A673 (cell line): ENCODE results near the gene TRPV4. TPM values are rescaled to one million over a fixed set of nuclear protein-coding genes. Genes with fewer than 3 reads are reported as not detected.

Experiments used
- BruUV-seq: library from RNA; stranded (reverse); fragments of 400-500 nt; replicated peaks from 2 replicates; lab custom pipeline; 2021; lab: Mats Ljungman, UMichigan
- CTCF ChIA-PET: fragments of 300-600 bp; sonication (Branson Sonifier 250); formaldehyde crosslinking; loops from one replicate; lab custom pipeline; 2022; ENCODE audit warnings: antibody characterized with exemption; lab: Charles Lee
- POLR2A ChIA-PET: fragments of 300-600 bp; sonication (Branson Sonifier 250); formaldehyde crosslinking; loops from one replicate; lab custom pipeline; 2022; ENCODE audit warnings: antibody characterized with exemption; ENCODE audit not compliant: low non-redundant PET; lab: Charles Lee
- DNase-seq: peaks from one replicate; pipeline ENCODE4 v3.0.0-alpha.2; 2015; ENCODE audit warnings: low spot score
- H3K27ac ChIP-seq: fragments of 200-600 bp; sonication (generic); 2 replicates; pipeline ENCODE4 v1.5.1; 2016; ENCODE audit warnings: mixed run types, low read depth, mild to moderate bottlenecking, mixed read lengths, antibody characterized with exemption, low read length; ENCODE audit not compliant: poor library complexity, severe bottlenecking
- H3K27me3 ChIP-seq: fragments of 200-600 bp; sonication (generic); replicated peaks from 2 replicates; pipeline ENCODE4 v1.6.1; 2017; ENCODE audit warnings: mixed run types, low read depth, mild to moderate bottlenecking, mixed read lengths, antibody characterized with exemption, low read length; ENCODE audit not compliant: insufficient read depth, poor library complexity
- H3K36me3 ChIP-seq: fragments of 200-600 bp; sonication (generic); 2 replicates; pipeline ENCODE4 v1.6.1; 2016; ENCODE audit warnings: mixed run types, mild to moderate bottlenecking, mixed read lengths, antibody characterized with exemption, low read length; ENCODE audit not compliant: insufficient read depth, poor library complexity, severe bottlenecking
- H3K4me1 ChIP-seq: fragments of 200-600 bp; sonication (generic); 2 replicates; pipeline ENCODE4 v1.6.1; 2017; ENCODE audit warnings: mixed run types, mild to moderate bottlenecking, mixed read lengths, antibody characterized with exemption, low read length; ENCODE audit not compliant: insufficient read depth, poor library complexity, severe bottlenecking
- H3K4me3 ChIP-seq: fragments of 200-600 bp; sonication (generic); 2 replicates; pipeline ENCODE4 v1.5.1; 2016; ENCODE audit warnings: low read depth, mixed run types, mild to moderate bottlenecking, mixed read lengths, low read length; ENCODE audit not compliant: poor library complexity, severe bottlenecking
- H3K9me3 ChIP-seq: fragments of 200-600 bp; sonication (generic); 2 replicates; pipeline ENCODE4 v1.6.1; 2016; ENCODE audit warnings: mixed run types, low read depth, mild to moderate bottlenecking, mixed read lengths, antibody characterized with exemption, low read length; ENCODE audit not compliant: poor library complexity, severe bottlenecking
- CTCF ChIP-seq: fragments of 300-800, 200-600 bp; sonication (generic); conservative IDR thresholded peaks from 2 replicates; pipeline ENCODE4 v1.5.1; 2017; ENCODE audit warnings: low read depth, mild to moderate bottlenecking, antibody characterized with exemption, low read length, moderate library complexity, mixed read lengths
- EZH2 ChIP-seq: fragments of 200-600 bp; sonication (generic); IDR thresholded peaks from 2 replicates; pipeline ENCODE4 v1.6.1; 2017; ENCODE audit warnings: borderline replicate concordance, low read depth, mild to moderate bottlenecking, mixed read lengths, antibody characterized with exemption, low read length; ENCODE audit not compliant: poor library complexity, severe bottlenecking
- intact Hi-C: fragments of 100-400 bp; cut with micrococcal nuclease; formaldehyde crosslinking; loops from one replicate; pipeline ENCODE4 v1.10.0; 2022; ENCODE audit not compliant: unreplicated experiment
- total RNA-seq: library from RNA; stranded (reverse); gene quantifications from 2 replicates; pipeline ENCODE4 v1.2.3, GENCODE V29; 2021

Gene TRPV4
- total RNA-seq, 1 experiment from 2014 or later = 0.11 TPM

GRCh38 chr12:109817627-109818231 lies 15.5 kb downstream of the TRPV4 start:
- no peak for DNase-seq
- TF ChIP-seq EZH2 (no peak), CTCF (no peak)
- no peak overlapping the region for H3K4me3 ChIP-seq
- intact Hi-C loops = no loop called here
- H3K36me3 ChIP-seq = no peaks in the 10 kb centered on the region
- ChIA-PET POLR2A (no interaction called here), CTCF (no interaction called here)
- H3K27ac ChIP-seq = no peak overlapping the region
- no TSS peak for BruUV-seq
- H3K27me3 ChIP-seq = no peaks in the 10 kb centered on the region
- no peaks in the 10 kb centered on the region for H3K4me1 ChIP-seq
- H3K9me3 ChIP-seq = no peaks in the 10 kb centered on the region

GRCh38 chr12:109816870-109817269 lies 16.3 kb downstream of the TRPV4 start:
- DNase-seq = no peak
- ChIA-PET CTCF (no interaction called here), POLR2A (no interaction called here)
- H3K4me1 ChIP-seq = no peaks in the 10 kb centered on the region
- no peaks in the 10 kb centered on the region for H3K27me3 ChIP-seq
- H3K36me3 ChIP-seq = no peaks in the 10 kb centered on the region
- no peaks in the 10 kb centered on the region for H3K9me3 ChIP-seq
- intact Hi-C loops = no loop called here
- no TSS peak for BruUV-seq
- H3K4me3 ChIP-seq = no peak overlapping the region
- no peak for TF ChIP-seq CTCF
- no peak overlapping the region for H3K27ac ChIP-seq

GRCh38 chr12:109815757-109816617 lies 17.2 kb downstream of the TRPV4 start:
- POLR2A ChIA-PET = no interaction called here

More at GRCh38 chr12:109815757-109816617, 17.2 kb downstream of the TRPV4 start:
- DNase-seq = no peak
- CTCF ChIA-PET = interaction anchor here (0.5 kb wide), 1 partner anchor 14 kb away, joined by 3 read pairs; no protein-coding TSS in a partner anchor
- no peaks in the 10 kb centered on the region for H3K4me1 ChIP-seq
- no peaks in the 10 kb centered on the region for H3K27me3 ChIP-seq
- H3K9me3 ChIP-seq = no peaks in the 10 kb centered on the region
- H3K36me3 ChIP-seq = no peaks in the 10 kb centered on the region
- intact Hi-C loops = no loop called here
- no TSS peak for BruUV-seq
- H3K4me3 ChIP-seq = no peak overlapping the region
- no peak overlapping the region for H3K27ac ChIP-seq
- TF ChIP-seq CTCF = no peak
- TF ChIP-seq EZH2 = no peak
